Naive B cell (primary cell): ENCODE measurements around the gene KMT5B. TPM values are rescaled to one million over a fixed set of nuclear protein-coding genes. Genes with fewer than 3 reads are reported as not detected.
A peak's percentile ranks its signal among the peaks of the same experiment; 100 is the strongest.
"Not testable (repeated sequence)": the region's sequence is repeated elsewhere in the genome, so short reads cannot be mapped to it uniquely, and the experiment has no call there.

Experiments
- ATAC-seq, 2 donors: fragments of 150-1000 bp; cut with Tn5 transposase; 2 replicates each; pipeline ENCODE4 v1.10.0; 2021; ENCODE audit warnings: low read depth in 2 of 2, mild to moderate bottlenecking in 2 of 2, moderate library complexity in 2 of 2
- DNase-seq: peaks from one replicate; pipeline ENCODE4 v3.0.0; 2022
- H3K27ac Mint-ChIP-seq, 6 donors: one replicate each; pipeline ENCODE4 v1.8.0; 2020 to 2022; ENCODE audit warnings: mild to moderate bottlenecking in 6 of 6, mixed read lengths in 6 of 6, moderate library complexity in 5 of 6, inconsistent platforms in 2 of 6
- H3K27me3 Mint-ChIP-seq, 3 donors: one replicate each; pipeline ENCODE4 v1.8.0; 2021 to 2022; ENCODE audit warnings: mixed read lengths in 3 of 3, mild to moderate bottlenecking in 1 of 3
- H3K36me3 Mint-ChIP-seq, 2 donors: one replicate each; pipeline ENCODE4 v1.8.0; 2020 to 2022; ENCODE audit warnings: mixed read lengths in 2 of 2, inconsistent platforms in 1 of 2, mild to moderate bottlenecking in 1 of 2
- H3K4me1 Mint-ChIP-seq, 3 donors: one replicate each; pipeline ENCODE4 v1.8.0; 2020 to 2022; ENCODE audit warnings: mixed read lengths in 3 of 3, inconsistent platforms in 1 of 3, mild to moderate bottlenecking in 1 of 3, moderate library complexity in 1 of 3
- H3K4me3 Mint-ChIP-seq, 8 donors: one replicate each; pipeline ENCODE4 v1.8.0; 2020 to 2022; ENCODE audit warnings: mild to moderate bottlenecking in 8 of 8, mixed read lengths in 8 of 8, moderate library complexity in 8 of 8, inconsistent platforms in 2 of 8
- H3K9me3 Mint-ChIP-seq, 7 donors: one replicate each; pipeline ENCODE4 v1.8.0; 2020 to 2022; ENCODE audit warnings: mixed read lengths in 7 of 7, mild to moderate bottlenecking in 5 of 7, inconsistent platforms in 2 of 7, moderate library complexity in 1 of 7
- polyA plus RNA-seq, 6 donors: library from polyadenylated mRNA; unstranded; fragments of 300-500 nt; fragmentation: Illumina TruSeq; gene quantifications; one replicate each; pipeline ENCODE4 v1.2.3, GENCODE V29; 2021; ENCODE audit warnings: low read depth in 6 of 6

Gene KMT5B
- polyA plus RNA-seq, 6 donors from 2014 or later = 34.7 to 67.8 (median 46.3) TPM

- not testable (repeated sequence) for H3K27me3 Mint-ChIP-seq, H3K4me3 Mint-ChIP-seq, DNase-seq, H3K4me1 Mint-ChIP-seq, H3K36me3 Mint-ChIP-seq, ATAC-seq
- peaks cover 4 to 27% (median 17%) of the 10 kb centered on the region in 7 donors for H3K9me3 Mint-ChIP-seq
- peak overlapping the region in 1 of 6 donors; percentile 39 for H3K27ac Mint-ChIP-seq
These were observed 31.8 kb upstream of the KMT5B start for GRCh38 chr11:68244912-68245311.

GRCh38 chr11:68243847-68244246, 30.8 kb upstream of the KMT5B start:
- H3K27me3 Mint-ChIP-seq, H3K4me3 Mint-ChIP-seq, H3K36me3 Mint-ChIP-seq, ATAC-seq, H3K4me1 Mint-ChIP-seq, H3K27ac Mint-ChIP-seq, DNase-seq: not testable (repeated sequence)
- H3K9me3 Mint-ChIP-seq = peaks cover 2 to 19% (median 8%) of the 10 kb centered on the region in 7 donors

- no peak for ATAC-seq
- Mint-ChIP-seq H3K9me3 (peaks cover 2 to 15% (median 8%) of the 10 kb centered on the region in 7 donors), H3K27ac (no peak overlapping the region), H3K27me3 (peaks cover 9 to 13% (median 11%) of the 10 kb centered on the region in 3 donors), H3K4me1 (no peaks in the 10 kb centered on the region), H3K36me3 (peaks cover 4 to 8% of the 10 kb centered on the region in 2 donors), H3K4me3 (no peak overlapping the region)
- no peak for DNase-seq
These were observed 29.5 kb upstream of the KMT5B start for GRCh38 chr11:68242616-68243015.

- DNase-seq = no peak
- ATAC-seq = no peak
- H3K4me3 Mint-ChIP-seq = no peak overlapping the region
- H3K36me3 Mint-ChIP-seq = peaks cover 6 to 8% of the 10 kb centered on the region in 2 donors
- no peak overlapping the region for H3K27ac Mint-ChIP-seq
- no peaks in the 10 kb centered on the region for H3K4me1 Mint-ChIP-seq
- peaks cover 0 to 41% (median 26%) of the 10 kb centered on the region in 7 donors for H3K9me3 Mint-ChIP-seq
- peaks cover 7 to 29% (median 14%) of the 10 kb centered on the region in 3 donors for H3K27me3 Mint-ChIP-seq
These were observed 18.5 kb upstream of the KMT5B start for GRCh38 chr11:68231621-68232020.

GRCh38 chr11:68229601-68230000, 16.5 kb upstream of the KMT5B start:
- Mint-ChIP-seq H3K4me1 (peaks cover 0 to 3% (median 0%) of the 10 kb centered on the region in 3 donors), H3K9me3 (peaks cover 4 to 44% (median 26%) of the 10 kb centered on the region in 7 donors)

GRCh38 chr11:68226421-68226820, 13.3 kb upstream of the KMT5B start:
- Mint-ChIP-seq H3K4me1 (peaks cover 0 to 6% (median 3%) of the 10 kb centered on the region in 3 donors), H3K36me3 (peaks cover 6 to 8% of the 10 kb centered on the region in 2 donors), H3K27ac (peak overlapping the region in 1 of 6 donors; percentile 57), H3K9me3 (peaks cover 4 to 34% (median 25%) of the 10 kb centered on the region in 7 donors), H3K4me3 (no peak overlapping the region), H3K27me3 (peaks cover 0 to 26% (median 8%) of the 10 kb centered on the region in 3 donors)
- DNase-seq = no peak
- ATAC-seq = no peak

More at GRCh38 chr11:68229601-68230000, 16.5 kb upstream of the KMT5B start:
- no peak for ATAC-seq
- Mint-ChIP-seq H3K27ac (no peak overlapping the region), H3K36me3 (peaks cover 6 to 8% of the 10 kb centered on the region in 2 donors), H3K4me3 (no peak overlapping the region), H3K27me3 (peaks cover 0 to 26% (median 21%) of the 10 kb centered on the region in 3 donors)
- DNase-seq = no peak

- peaks cover 0 to 6% of the 10 kb centered on the region in 2 donors for H3K36me3 Mint-ChIP-seq
- H3K27me3 Mint-ChIP-seq = peaks cover 0 to 27% (median 8%) of the 10 kb centered on the region in 3 donors
- H3K9me3 Mint-ChIP-seq = peaks cover 4 to 24% (median 13%) of the 10 kb centered on the region in 7 donors
- no peak overlapping the region for H3K4me3 Mint-ChIP-seq
- DNase-seq (no peak), ATAC-seq (no peak)
- peaks cover 2 to 8% (median 5%) of the 10 kb centered on the region in 3 donors for H3K4me1 Mint-ChIP-seq
- no peak overlapping the region for H3K27ac Mint-ChIP-seq
These were observed 11.5 kb upstream of the KMT5B start for GRCh38 chr11:68224606-68225005.

- peaks cover 4 to 12% (median 6%) of the 10 kb centered on the region in 3 donors for H3K4me1 Mint-ChIP-seq
- peak overlapping the region in 1 of 6 donors; percentile 54 for H3K27ac Mint-ChIP-seq
- no peaks in the 10 kb centered on the region for H3K36me3 Mint-ChIP-seq
- H3K9me3 Mint-ChIP-seq = peaks cover 0 to 11% (median 4%) of the 10 kb centered on the region in 7 donors
- no peak for DNase-seq
- no peak for ATAC-seq
- H3K27me3 Mint-ChIP-seq = peaks cover 0 to 27% (median 8%) of the 10 kb centered on the region in 3 donors
- H3K4me3 Mint-ChIP-seq = no peak overlapping the region
These were observed 10.2 kb upstream of the KMT5B start for GRCh38 chr11:68223275-68223674.

GRCh38 chr11:68221406-68221805, 8.3 kb upstream of the KMT5B start:
- no peak for ATAC-seq
- peaks cover 0 to 18% (median 5%) of the 10 kb centered on the region in 3 donors for H3K27me3 Mint-ChIP-seq
- H3K27ac Mint-ChIP-seq = no peak overlapping the region
- peaks cover 0 to 4% (median 0%) of the 10 kb centered on the region in 7 donors for H3K9me3 Mint-ChIP-seq
- H3K4me1 Mint-ChIP-seq = peaks cover 4 to 12% (median 6%) of the 10 kb centered on the region in 3 donors
- H3K36me3 Mint-ChIP-seq = no peaks in the 10 kb centered on the region
- no peak overlapping the region for H3K4me3 Mint-ChIP-seq
- no peak for DNase-seq

GRCh38 chr11:68216171-68216938, 3.3 kb upstream of the KMT5B start:
- peaks cover 0 to 9% (median 0%) of the 10 kb centered on the region in 3 donors for H3K27me3 Mint-ChIP-seq
- H3K4me1 Mint-ChIP-seq = peaks cover 24 to 34% (median 26%) of the 10 kb centered on the region in 3 donors
- H3K36me3 Mint-ChIP-seq = no peaks in the 10 kb centered on the region
- H3K9me3 Mint-ChIP-seq = peaks cover 0 to 1% (median 0%) of the 10 kb centered on the region in 7 donors
- ATAC-seq (no peak), DNase-seq (no peak)
- peak overlapping the region in 2 of 8 donors; percentile 66 to 87 for H3K4me3 Mint-ChIP-seq
- H3K27ac Mint-ChIP-seq = no peak overlapping the region

GRCh38 chr11:68215524-68216170, 2.6 kb upstream of the KMT5B start:
- Mint-ChIP-seq H3K4me3 (peak overlapping the region; percentile 82 to 89 (median 87)), H3K9me3 (peaks cover 0 to 1% (median 0%) of the 10 kb centered on the region in 7 donors), H3K4me1 (peaks cover 30 to 42% (median 33%) of the 10 kb centered on the region in 3 donors), H3K27ac (peak overlapping the region in 4 of 6 donors; percentile 9 to 95 (median 92)), H3K36me3 (no peaks in the 10 kb centered on the region), H3K27me3 (peaks cover 0 to 9% (median 0%) of the 10 kb centered on the region in 3 donors)
- ATAC-seq (no peak), DNase-seq (no peak)

GRCh38 chr11:68215087-68215445, 2.0 kb upstream of the KMT5B start:
- Mint-ChIP-seq H3K27ac (peak overlapping the region; percentile 9 to 95 (median 85)), H3K27me3 (peaks cover 0 to 9% (median 0%) of the 10 kb centered on the region in 3 donors), H3K4me1 (peaks cover 36 to 47% (median 39%) of the 10 kb centered on the region in 3 donors), H3K9me3 (peaks cover 0 to 1% (median 0%) of the 10 kb centered on the region in 7 donors), H3K4me3 (peak overlapping the region; percentile 82 to 89 (median 87)), H3K36me3 (no peaks in the 10 kb centered on the region)
- DNase-seq (peak; percentile 26), ATAC-seq (no peak)
